GM18519 (cell line): ENCODE data around the gene IL6ST.
"Not testable (repeated sequence)": the region's sequence is repeated elsewhere in the genome, so short reads cannot be mapped to it uniquely, and the experiment has no call there.

Experiments
- ATAC-seq: cut with Tn5 transposase; IDR thresholded peaks from one replicate; pipeline ENCODE4 v1.9.1; 2021; ENCODE audit warnings: mild to moderate bottlenecking, moderate library complexity; ENCODE audit not compliant: unreplicated experiment, low FRiP score

The IL6ST gene

GRCh38 chr5:56006094-56006493 is 11.3 kb upstream of the IL6ST start:
- no peak for ATAC-seq

- no peak for ATAC-seq
Observed at GRCh38 chr5:56004874-56005273, 10.1 kb upstream of the IL6ST start.

- ATAC-seq, result no peak
Observed at GRCh38 chr5:56003679-56004078, 8.9 kb upstream of the IL6ST start.

GRCh38 chr5:56003179-56003578 is 8.4 kb upstream of the IL6ST start:
- no peak for ATAC-seq

GRCh38 chr5:56002303-56002702 is 7.5 kb upstream of the IL6ST start:
- ATAC-seq, result no peak

- ATAC-seq, result not testable (repeated sequence)
Observed at GRCh38 chr5:56000221-56000620, 5.5 kb upstream of the IL6ST start.

GRCh38 chr5:55998966-55999365 is 4.2 kb upstream of the IL6ST start:
- no peak for ATAC-seq

GRCh38 chr5:55997742-55998351 is 3.1 kb upstream of the IL6ST start:
- no peak for ATAC-seq

- peak; percentile 94 for ATAC-seq
Observed at GRCh38 chr5:55994998-55995914, 493 bp upstream of the IL6ST start.

GRCh38 chr5:55993731-55994494 is 850 bp downstream of the IL6ST start:
- ATAC-seq, result no peak

- no peak for ATAC-seq
Observed at GRCh38 chr5:55993013-55993412, 1.8 kb downstream of the IL6ST start.

- ATAC-seq, result no peak
Observed at GRCh38 chr5:55991768-55992486, 2.8 kb downstream of the IL6ST start.

GRCh38 chr5:55990895-55991294 is 3.9 kb downstream of the IL6ST start:
- not testable (repeated sequence) for ATAC-seq

GRCh38 chr5:55989860-55990259 is 4.9 kb downstream of the IL6ST start:
- no peak for ATAC-seq

- no peak for ATAC-seq
Observed at GRCh38 chr5:55988979-55989638, 5.7 kb downstream of the IL6ST start.

- ATAC-seq, result not testable (repeated sequence)
Observed at GRCh38 chr5:55988428-55988827, 6.3 kb downstream of the IL6ST start.

- no peak for ATAC-seq
Observed at GRCh38 chr5:55986931-55987330, 7.8 kb downstream of the IL6ST start.

GRCh38 chr5:55985181-55985580 is 9.6 kb downstream of the IL6ST start:
- no peak for ATAC-seq

GRCh38 chr5:55983986-55984385 is 10.8 kb downstream of the IL6ST start:
- ATAC-seq, result no peak

GRCh38 chr5:55982957-55983381 is 11.8 kb downstream of the IL6ST start:
- ATAC-seq, result no peak
